ENCODE data around the gene UBE2N. TPM values are rescaled to one million over a fixed set of nuclear protein-coding genes. Genes with fewer than 3 reads are reported as not detected.
A peak's percentile ranks its signal among the peaks of the same experiment; 100 is the strongest.
"Not testable (repeated sequence)": the region's sequence is repeated elsewhere in the genome, so short reads cannot be mapped to it uniquely, and the experiment has no call there.

The UBE2N gene
- total RNA-seq, 2 donors from 2014 or later, result 94.1 to 99.6 TPM

DNA sequence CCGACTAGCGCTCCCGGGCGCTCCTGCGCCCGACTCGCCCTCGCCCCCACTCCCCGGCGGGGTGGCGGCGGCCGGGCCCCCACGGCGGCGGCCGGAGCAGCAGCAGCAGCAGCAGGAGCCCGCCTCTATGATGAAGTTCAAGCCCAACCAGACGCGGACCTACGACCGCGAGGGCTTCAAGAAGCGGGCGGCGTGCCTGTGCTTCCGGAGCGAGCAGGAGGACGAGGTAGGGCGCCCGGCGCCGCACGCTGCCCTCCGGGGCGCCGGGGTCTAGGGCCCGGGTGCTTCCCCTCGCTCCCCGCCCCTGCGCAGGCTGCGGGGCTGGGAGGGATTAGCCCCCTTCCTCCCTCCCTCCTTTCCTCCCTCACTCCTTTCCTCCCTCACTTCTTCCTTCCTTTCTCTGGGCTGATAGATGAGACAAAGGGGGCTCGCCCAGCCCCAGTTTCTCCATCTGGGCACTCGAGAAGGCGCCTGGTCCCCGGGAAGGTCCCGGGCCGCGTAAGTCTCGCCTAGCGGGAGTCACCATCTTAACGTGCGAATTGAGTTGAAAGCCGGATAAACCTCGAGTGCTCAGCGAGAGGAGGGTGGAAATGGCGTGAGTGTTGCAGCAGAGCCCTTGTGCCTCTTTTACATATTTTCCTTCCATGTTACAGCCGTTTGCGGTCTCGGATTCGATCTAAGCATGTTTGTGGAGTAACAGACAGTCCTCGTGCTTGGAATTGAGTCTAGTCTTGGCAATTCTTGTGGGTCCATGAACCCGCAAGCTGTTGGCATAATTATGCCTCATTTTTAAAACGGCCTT is 63.4 kb downstream of the UBE2N start:
- peak overlapping the region; percentile 99 for H3K4me3 Mint-ChIP-seq
- H3K27me3 Mint-ChIP-seq; H3K36me3 Mint-ChIP-seq (ENCODE audit: low read depth); H3K9me3 ChIP-seq (ENCODE audit: control insufficient read depth, low read length, poor library complexity, severe bottlenecking): not testable (repeated sequence)
- ATAC-seq, result peak; percentile 60
- H3K27ac Mint-ChIP-seq, result peak overlapping the region; percentile 96
- peak; percentile 40 to 47 (median 44) for DNase-seq
- H3K4me1 Mint-ChIP-seq, result peaks cover 37% of the 10 kb centered on the region

DNA sequence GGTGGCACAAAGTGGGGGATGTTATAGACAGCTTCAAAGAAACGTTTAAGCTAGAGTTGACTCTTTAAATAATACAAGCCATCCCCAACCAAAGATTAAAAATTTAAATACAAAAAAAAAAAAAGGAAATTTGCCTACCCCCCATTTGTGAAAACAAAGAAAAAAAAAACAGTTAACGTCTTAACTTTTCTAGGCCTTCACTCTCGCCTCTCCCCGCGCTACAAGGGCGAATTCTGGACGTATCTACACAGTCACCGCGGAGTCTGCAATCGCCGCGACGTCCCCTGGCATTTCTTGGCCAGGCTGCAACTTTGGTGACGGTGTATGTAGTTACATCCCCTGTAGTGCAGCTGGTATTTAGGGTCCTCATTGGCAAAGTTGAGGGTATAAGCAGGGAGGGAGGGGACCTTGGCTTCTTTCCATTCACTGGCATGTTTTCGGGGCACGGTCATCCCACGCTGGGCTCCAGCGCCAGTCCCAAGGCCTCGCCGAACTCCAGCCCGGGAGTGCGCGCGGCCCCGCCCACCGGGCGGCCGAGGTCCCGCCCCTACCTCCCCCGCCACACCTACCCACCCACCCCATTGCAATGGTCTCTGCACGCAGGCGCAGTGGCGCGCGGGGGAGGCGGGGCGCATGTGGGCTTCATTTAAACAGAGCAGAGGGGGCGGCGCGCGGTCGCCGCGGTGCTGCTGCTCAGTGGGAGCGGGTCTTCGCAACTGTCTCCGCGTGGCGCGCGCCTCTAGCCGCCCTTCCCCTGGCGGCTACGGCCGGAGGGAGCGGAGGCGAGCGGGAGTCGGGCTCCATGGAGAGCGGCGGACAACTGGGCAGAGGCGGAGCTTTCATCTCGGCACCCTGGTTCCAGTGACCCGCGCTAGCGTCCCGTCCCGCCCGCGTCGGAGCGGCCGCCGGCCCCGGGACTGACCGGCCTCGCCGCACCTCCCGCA is 64.2 kb downstream of the UBE2N start, which contains the start of gene NUDT4:
TSS of gene NUDT4 (plus strand) at position 674 of the 944 bp plus-strand sequence. CDS start 398 bp downstream, outside the sequence.
- DNase-seq, result peak; percentile 95 to 97 (median 96)
- H3K4me1 Mint-ChIP-seq, result peaks cover 33% of the 10 kb centered on the region
- H3K36me3 Mint-ChIP-seq (ENCODE audit: low read depth), result peaks cover 4% of the 10 kb centered on the region
- ATAC-seq, result peak; percentile 86
- H3K4me3 Mint-ChIP-seq, result peak within 1 kb of the TSS; percentile 99
- H3K9me3 ChIP-seq (ENCODE audit: control insufficient read depth, low read length, poor library complexity, severe bottlenecking), result no peaks in the 10 kb centered on the region
- peak within 1 kb of the TSS; percentile 96 for H3K27ac Mint-ChIP-seq
- no peaks in the 10 kb centered on the region for H3K27me3 Mint-ChIP-seq

DNA sequence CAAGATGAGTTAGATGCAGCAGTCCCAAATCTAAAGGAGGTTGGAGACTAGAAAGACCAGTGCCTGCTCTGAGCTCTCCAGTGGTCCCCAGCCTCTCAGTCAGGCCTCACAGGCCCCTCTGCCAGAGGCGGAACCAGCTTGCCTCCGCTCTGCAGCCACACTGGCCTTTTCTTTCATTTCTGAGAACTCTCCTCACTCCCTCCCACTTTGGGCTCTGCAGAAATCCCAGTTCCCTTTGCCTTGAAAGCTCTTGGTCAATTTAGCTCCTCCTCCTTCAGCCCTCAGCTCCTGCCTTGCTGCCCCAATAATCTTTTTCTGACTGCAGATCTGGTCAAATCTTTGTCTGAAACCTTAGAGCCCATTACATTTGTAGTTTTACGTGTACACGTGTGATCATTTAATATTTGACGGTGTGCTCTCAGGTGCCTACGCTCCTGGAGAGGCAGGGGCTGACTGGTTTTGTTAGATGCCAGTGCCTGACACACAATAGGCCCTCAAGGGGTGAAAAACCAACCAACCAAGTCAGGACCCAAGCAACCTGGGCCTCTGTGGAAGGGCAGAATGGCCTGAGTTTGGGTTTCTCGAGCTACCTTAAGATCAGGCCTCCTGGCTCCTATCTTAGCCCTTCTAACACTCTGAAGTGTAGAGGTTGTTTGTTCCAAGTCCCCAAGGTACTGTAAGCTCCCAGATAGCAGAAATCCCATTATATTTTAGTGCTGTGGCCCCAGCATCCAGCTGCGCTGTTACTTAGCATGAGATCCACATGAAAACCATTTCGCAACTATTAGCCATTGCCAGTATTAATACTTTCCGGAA is 65.1 kb downstream of the UBE2N start:
- H3K27me3 Mint-ChIP-seq, result no peaks in the 10 kb centered on the region

DNA sequence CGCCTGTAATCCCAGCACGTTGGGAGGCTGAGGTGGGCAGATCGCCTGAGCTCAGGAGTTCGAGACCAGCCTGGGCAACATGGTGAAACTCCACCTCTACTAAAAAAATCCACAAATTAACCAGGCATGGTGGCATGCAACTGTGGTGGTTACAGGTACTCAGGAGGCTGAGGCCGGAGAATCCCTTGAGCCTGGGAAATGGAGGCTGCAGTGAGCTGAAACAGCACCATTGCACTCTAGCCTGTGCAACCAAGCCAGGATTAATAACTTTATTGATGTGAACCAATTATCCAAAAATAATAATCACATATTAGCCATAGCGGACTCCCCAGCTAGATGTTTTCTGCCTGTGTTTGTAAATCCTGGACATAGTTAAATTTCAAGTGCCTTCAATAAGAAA is 65.8 kb downstream of the UBE2N start:
- DNase-seq (no peak), ATAC-seq (no peak)
- Mint-ChIP-seq H3K27ac (no peak overlapping the region), H3K4me1 (peaks cover 24% of the 10 kb centered on the region), H3K4me3 (no peak overlapping the region), H3K36me3 (ENCODE audit: low read depth) (peaks cover 2% of the 10 kb centered on the region), H3K27me3 (no peaks in the 10 kb centered on the region)
- no peaks in the 10 kb centered on the region for H3K9me3 ChIP-seq (ENCODE audit: control insufficient read depth, low read length, poor library complexity, severe bottlenecking)

More for the DNA sequence above, 65.1 kb downstream of the UBE2N start:
- ATAC-seq (no peak), DNase-seq (no peak)
- Mint-ChIP-seq H3K4me3 (peak overlapping the region; percentile 91), H3K4me1 (peaks cover 31% of the 10 kb centered on the region), H3K27ac (peak overlapping the region; percentile 96), H3K36me3 (ENCODE audit: low read depth) (peaks cover 4% of the 10 kb centered on the region)
- H3K9me3 ChIP-seq (ENCODE audit: control insufficient read depth, low read length, poor library complexity, severe bottlenecking), result no peaks in the 10 kb centered on the region

DNA sequence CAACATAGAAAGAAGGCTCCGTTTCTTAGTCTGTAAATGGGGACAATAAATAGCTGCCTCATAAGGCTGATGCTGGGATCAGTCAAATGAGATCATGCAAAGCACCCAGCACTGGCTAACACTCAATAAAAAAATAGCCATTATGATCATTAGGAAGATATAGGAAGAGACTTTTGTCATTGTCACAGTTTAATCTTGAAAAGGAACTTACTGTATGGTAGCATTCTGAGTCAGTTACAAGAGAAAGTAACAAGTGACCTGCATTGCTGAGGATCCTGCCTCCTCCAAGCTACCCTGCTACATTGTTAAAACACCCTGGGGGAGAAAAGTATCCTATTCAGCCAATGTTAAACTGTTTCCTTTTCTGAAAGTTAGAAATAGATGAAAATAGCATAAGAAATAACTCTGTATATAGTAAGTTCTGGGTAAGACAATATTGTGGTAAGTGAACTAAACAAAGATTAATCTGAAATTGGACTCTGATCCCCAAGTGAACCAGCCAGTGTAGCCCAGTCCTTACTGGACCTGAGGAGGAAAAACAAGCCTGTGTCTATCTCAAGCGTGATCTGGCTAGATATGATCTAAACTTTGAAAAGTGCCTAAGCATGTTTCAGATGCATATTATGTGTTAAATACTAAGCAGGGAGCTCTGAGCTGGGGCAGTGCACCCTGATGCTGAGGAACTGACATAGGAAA is 67.6 kb downstream of the UBE2N start:
- no peak overlapping the region for H3K4me3 Mint-ChIP-seq
- H3K27ac Mint-ChIP-seq, result no peak overlapping the region
- ATAC-seq, result no peak
- peaks cover 8% of the 10 kb centered on the region for H3K4me1 Mint-ChIP-seq
- no peak for DNase-seq
- no peaks in the 10 kb centered on the region for H3K9me3 ChIP-seq (ENCODE audit: control insufficient read depth, low read length, poor library complexity, severe bottlenecking)
- no peaks in the 10 kb centered on the region for H3K27me3 Mint-ChIP-seq
- peaks cover 2% of the 10 kb centered on the region for H3K36me3 Mint-ChIP-seq (ENCODE audit: low read depth)

DNA sequence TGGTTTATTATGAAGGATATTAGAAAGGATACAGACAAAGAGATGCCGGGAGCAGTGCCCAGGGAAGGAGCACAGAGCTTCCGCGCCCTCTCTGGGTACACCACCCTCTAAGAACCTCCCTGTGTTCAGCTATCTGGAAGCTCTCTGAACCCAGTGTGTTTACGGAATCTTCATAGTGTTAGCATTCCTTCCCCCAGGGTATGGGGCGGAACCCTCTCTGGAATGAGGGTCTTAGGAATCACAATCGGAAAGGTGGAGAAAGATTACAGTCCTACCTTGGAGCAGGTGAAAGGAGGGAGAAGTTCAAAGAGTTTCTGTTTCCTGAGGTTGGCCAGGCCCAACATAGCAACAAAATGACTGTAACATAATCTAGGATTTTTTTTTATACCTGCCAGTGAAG is 70.8 kb downstream of the UBE2N start:
- H3K9me3 ChIP-seq (ENCODE audit: control insufficient read depth, low read length, poor library complexity, severe bottlenecking), result no peaks in the 10 kb centered on the region
- DNase-seq (no peak), ATAC-seq (no peak)
- H3K4me3 Mint-ChIP-seq, result no peak overlapping the region
- no peak overlapping the region for H3K27ac Mint-ChIP-seq
- H3K4me1 Mint-ChIP-seq, result peaks cover 2% of the 10 kb centered on the region
- no peaks in the 10 kb centered on the region for H3K27me3 Mint-ChIP-seq
- no peaks in the 10 kb centered on the region for H3K36me3 Mint-ChIP-seq (ENCODE audit: low read depth)

DNA sequence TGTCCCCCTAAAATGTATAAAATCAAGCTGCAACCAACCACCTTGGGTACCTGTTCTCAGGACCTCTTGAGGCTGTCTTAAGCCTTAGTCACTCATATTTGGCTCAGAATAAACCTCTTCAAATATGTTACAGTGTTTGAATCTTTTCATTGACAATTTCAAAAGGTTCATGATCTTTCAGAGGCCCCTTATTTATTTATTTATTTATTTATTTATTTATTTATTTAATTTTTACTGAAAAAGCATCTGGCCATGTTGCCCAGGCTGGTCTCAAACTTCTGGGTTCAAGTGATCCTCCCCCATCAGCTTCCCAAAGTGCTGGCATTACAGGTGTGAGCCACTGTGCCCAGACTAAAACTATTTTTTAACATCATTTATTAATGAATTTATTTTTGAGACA is 72.2 kb downstream of the UBE2N start:
- Mint-ChIP-seq H3K4me1 (peaks cover 2% of the 10 kb centered on the region), H3K4me3 (no peak overlapping the region), H3K27ac (no peak overlapping the region), H3K27me3 (no peaks in the 10 kb centered on the region), H3K36me3 (ENCODE audit: low read depth) (no peaks in the 10 kb centered on the region)
- ATAC-seq (no peak), DNase-seq (no peak)
- no peaks in the 10 kb centered on the region for H3K9me3 ChIP-seq (ENCODE audit: control insufficient read depth, low read length, poor library complexity, severe bottlenecking)

DNA sequence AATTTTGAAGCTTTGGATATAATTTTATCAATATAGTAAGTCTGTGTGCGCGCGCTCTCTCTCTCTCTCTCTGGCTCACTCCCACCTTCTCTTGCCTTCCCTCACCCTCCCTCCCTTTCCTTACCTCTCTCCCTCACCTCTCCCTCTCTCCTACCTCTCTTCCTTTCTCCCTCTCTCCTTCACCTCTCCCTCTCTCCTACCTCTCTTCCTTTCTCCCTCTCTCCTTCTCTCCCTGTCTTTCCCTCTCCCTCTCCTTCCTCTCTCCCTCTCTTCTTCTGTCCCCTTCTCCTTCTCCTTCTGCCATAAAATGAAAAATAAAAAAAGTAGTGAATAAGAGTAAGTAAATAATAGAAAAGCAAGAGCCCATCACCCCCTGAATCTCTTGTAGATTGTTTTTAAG is 73.0 kb downstream of the UBE2N start:
- H3K4me1 Mint-ChIP-seq, result peaks cover 4% of the 10 kb centered on the region
- H3K27ac Mint-ChIP-seq, result no peak overlapping the region
- ATAC-seq, result no peak
- no peaks in the 10 kb centered on the region for H3K9me3 ChIP-seq (ENCODE audit: control insufficient read depth, low read length, poor library complexity, severe bottlenecking)
- DNase-seq, result no peak
- H3K27me3 Mint-ChIP-seq, result no peaks in the 10 kb centered on the region
- no peak overlapping the region for H3K4me3 Mint-ChIP-seq
- no peaks in the 10 kb centered on the region for H3K36me3 Mint-ChIP-seq (ENCODE audit: low read depth)

DNA sequence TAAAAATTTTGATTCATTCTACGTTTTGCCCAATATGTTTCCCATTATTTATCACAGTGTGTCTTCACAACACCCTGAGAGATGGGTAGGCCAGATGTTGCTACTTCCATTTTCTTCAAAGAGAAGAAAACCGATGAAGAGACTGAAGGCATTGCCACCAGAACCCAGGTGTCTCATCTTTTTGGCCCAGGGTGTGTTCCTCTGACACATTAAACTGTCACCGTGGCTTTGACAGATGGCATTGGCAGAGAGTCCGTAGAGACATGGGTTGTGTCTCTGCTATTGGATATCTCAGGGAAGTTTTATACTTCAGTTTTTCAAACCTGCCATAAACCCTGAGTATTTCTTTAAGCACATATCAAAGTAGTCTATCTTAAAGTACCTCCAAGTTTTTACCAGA is 75.3 kb downstream of the UBE2N start:
- no peak for ATAC-seq
- Mint-ChIP-seq H3K4me3 (no peak overlapping the region), H3K27ac (no peak overlapping the region), H3K4me1 (peaks cover 9% of the 10 kb centered on the region), H3K27me3 (no peaks in the 10 kb centered on the region), H3K36me3 (ENCODE audit: low read depth) (no peaks in the 10 kb centered on the region)
- DNase-seq, result no peak
- H3K9me3 ChIP-seq (ENCODE audit: control insufficient read depth, low read length, poor library complexity, severe bottlenecking), result no peaks in the 10 kb centered on the region

DNA sequence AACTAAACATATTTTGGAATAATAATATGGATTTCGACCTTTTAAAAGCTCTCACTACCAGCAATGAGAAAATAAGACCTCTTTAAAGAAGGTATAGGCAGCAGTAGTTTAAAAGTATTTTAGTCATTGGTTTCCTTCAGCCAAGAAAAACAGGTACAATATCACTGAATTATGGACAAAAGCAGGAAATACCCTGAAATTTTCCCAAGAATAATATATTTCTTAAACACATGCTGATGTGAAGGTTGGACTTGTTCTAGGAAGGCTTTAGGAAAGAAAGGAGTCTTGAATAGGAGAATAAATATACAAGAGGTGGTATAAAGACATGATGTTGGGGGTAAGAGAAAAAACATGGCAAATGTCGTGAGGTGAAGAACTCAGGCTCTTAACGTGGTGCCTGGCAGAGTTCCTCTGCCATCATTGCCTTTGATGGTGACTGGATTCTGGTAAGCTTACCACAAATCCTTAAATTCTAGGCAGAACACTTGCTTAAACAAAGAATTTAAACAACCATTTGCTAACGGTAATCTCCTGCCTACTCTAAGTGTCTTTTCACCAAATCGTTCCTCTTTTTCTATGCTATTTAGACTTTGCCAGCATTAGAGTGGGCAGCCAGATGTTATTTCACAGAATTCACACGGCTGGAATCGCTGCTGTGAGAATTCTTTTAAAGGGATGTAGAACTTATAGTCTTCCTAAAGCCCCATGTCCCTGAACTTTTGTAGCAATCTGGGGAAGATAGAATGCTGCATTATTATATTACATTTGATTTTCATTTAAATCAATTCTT is 75.9 kb downstream of the UBE2N start:
- DNase-seq (no peak), ATAC-seq (no peak)
- H3K27me3 Mint-ChIP-seq, result no peaks in the 10 kb centered on the region
- H3K9me3 ChIP-seq (ENCODE audit: control insufficient read depth, low read length, poor library complexity, severe bottlenecking), result no peaks in the 10 kb centered on the region
- no peak overlapping the region for H3K27ac Mint-ChIP-seq
- H3K4me3 Mint-ChIP-seq, result no peak overlapping the region
- H3K4me1 Mint-ChIP-seq, result peaks cover 9% of the 10 kb centered on the region
- H3K36me3 Mint-ChIP-seq (ENCODE audit: low read depth), result no peaks in the 10 kb centered on the region

DNA sequence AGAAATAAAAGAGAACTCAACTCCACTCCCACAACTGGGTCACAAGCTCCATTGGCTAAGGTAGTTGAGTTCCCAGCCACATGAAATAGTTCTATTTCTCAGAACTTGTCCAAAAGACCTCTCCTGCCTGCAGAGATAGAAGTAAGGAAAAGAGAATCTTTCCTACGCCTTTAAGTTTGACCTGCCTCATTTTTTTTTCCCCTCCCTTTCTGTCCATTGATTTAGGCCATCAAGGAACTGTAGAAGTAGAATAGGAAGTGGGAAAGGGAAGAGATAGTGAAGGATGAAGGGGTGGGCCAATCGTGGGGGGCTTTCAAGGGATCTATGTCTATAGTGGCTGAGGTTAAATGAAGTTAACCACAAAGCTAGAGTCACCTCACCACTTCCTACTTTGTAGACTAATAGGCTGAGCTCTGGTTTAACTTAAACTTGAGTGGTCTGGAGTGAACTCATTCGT is 77.9 kb downstream of the UBE2N start:
- H3K4me3 Mint-ChIP-seq, result no peak overlapping the region
- peak overlapping the region; percentile 10 for H3K27ac Mint-ChIP-seq

More for the DNA sequence above, 77.9 kb downstream of the UBE2N start:
- no peaks in the 10 kb centered on the region for H3K9me3 ChIP-seq (ENCODE audit: control insufficient read depth, low read length, poor library complexity, severe bottlenecking)
- Mint-ChIP-seq H3K27me3 (no peaks in the 10 kb centered on the region), H3K4me1 (peaks cover 9% of the 10 kb centered on the region), H3K36me3 (ENCODE audit: low read depth) (no peaks in the 10 kb centered on the region)
- ATAC-seq, result peak; percentile 72
- no peak for DNase-seq

Data from T-helper 17 cell (primary cell).